H9 (cell line): ENCODE data around the gene RELB. TPM values are rescaled to one million over a fixed set of nuclear protein-coding genes. Genes with fewer than 3 reads are reported as not detected.

ENCODE experiments used
- DNase-seq: peaks from one replicate; pipeline ENCODE4 v3.0.0-alpha.2; 2017
- H2AFZ ChIP-seq: one replicate; pipeline ENCODE4 v1.6.1; 2013; ENCODE audit warnings: mild to moderate bottlenecking, low read length, control low read depth, moderate library complexity
- H2AK5ac ChIP-seq: 2 replicates; pipeline ENCODE4 v1.6.1; 2013; ENCODE audit warnings: low read length, control low read depth, mixed read lengths; ENCODE audit not compliant: insufficient read length
- H2BK120ac ChIP-seq: one replicate; pipeline ENCODE4 v1.6.1; 2013; ENCODE audit warnings: low read depth, mild to moderate bottlenecking, low read length, control low read depth, inconsistent platforms; ENCODE audit not compliant: poor library complexity, severe bottlenecking
- H2BK12ac ChIP-seq: 2 replicates; pipeline ENCODE4 v1.6.1; 2013; ENCODE audit warnings: low read length, control low read depth, mixed read lengths, low read depth; ENCODE audit not compliant: insufficient read length
- H2BK15ac ChIP-seq: 2 replicates; pipeline ENCODE4 v1.6.1; 2013; ENCODE audit warnings: low read depth, low read length, control low read depth
- H2BK20ac ChIP-seq: one replicate; pipeline ENCODE4 v1.6.1; 2013; ENCODE audit warnings: low read depth, mild to moderate bottlenecking, low read length, control low read depth, inconsistent platforms; ENCODE audit not compliant: poor library complexity, severe bottlenecking
- H2BK5ac ChIP-seq: 2 replicates; pipeline ENCODE4 v1.6.1; 2013; ENCODE audit warnings: low read length, control low read depth, mixed read lengths; ENCODE audit not compliant: insufficient read length
- H3K14ac ChIP-seq: 2 replicates; pipeline ENCODE4 v1.6.1; 2013; ENCODE audit warnings: low read length, control low read depth; ENCODE audit not compliant: insufficient read depth
- H3K18ac ChIP-seq: 2 replicates; pipeline ENCODE4 v1.6.1; 2013; ENCODE audit warnings: low read depth, mild to moderate bottlenecking, mixed read lengths, low read length, control low read depth; ENCODE audit not compliant: insufficient read length
- H3K23ac ChIP-seq: 2 replicates; pipeline ENCODE4 v1.6.1; 2013; ENCODE audit warnings: low read length, control low read depth, mixed read lengths, low read depth; ENCODE audit not compliant: insufficient read length
- H3K23me2 ChIP-seq: 2 replicates; pipeline ENCODE4 v1.6.1; 2013; ENCODE audit warnings: low read depth, mild to moderate bottlenecking, mixed read lengths, low read length, control low read depth; ENCODE audit not compliant: insufficient read length, poor library complexity, severe bottlenecking
- H3K27ac ChIP-seq: 2 replicates; pipeline ENCODE4 v1.5.1; 2013; ENCODE audit warnings: low read length, control low read depth, mixed read lengths, low read depth; ENCODE audit not compliant: insufficient read length
- H3K27me3 ChIP-seq: 2 replicates; pipeline ENCODE4 v1.6.1; 2013; ENCODE audit warnings: low read length, control low read depth, inconsistent platforms; ENCODE audit not compliant: insufficient read depth
- H3K4ac ChIP-seq: 2 replicates; pipeline ENCODE4 v1.6.1; 2013; ENCODE audit warnings: low read depth, mild to moderate bottlenecking, control low read depth, inconsistent platforms, low read length, moderate library complexity
- H3K4me1 ChIP-seq: 2 replicates; pipeline ENCODE4 v1.6.1; 2013; ENCODE audit warnings: low read length, control low read depth, inconsistent platforms; ENCODE audit not compliant: insufficient read depth
- H3K4me2 ChIP-seq: 2 replicates; pipeline ENCODE4 v1.6.1; 2013; ENCODE audit warnings: low read length, control low read depth, mixed read lengths; ENCODE audit not compliant: insufficient read length, insufficient read depth
- H3K56ac ChIP-seq: 2 replicates; pipeline ENCODE4 v1.6.1; 2013; ENCODE audit warnings: low read depth, mild to moderate bottlenecking, mixed read lengths, low read length, control low read depth; ENCODE audit not compliant: insufficient read length
- H3K79me1 ChIP-seq: 2 replicates; pipeline ENCODE4 v1.6.1; 2013; ENCODE audit warnings: low read depth, mild to moderate bottlenecking, moderate library complexity, low read length, control low read depth, inconsistent platforms; ENCODE audit not compliant: insufficient read depth, poor library complexity, severe bottlenecking
- H3K79me2 ChIP-seq: 2 replicates; pipeline ENCODE4 v1.6.1; 2013; ENCODE audit warnings: low read length, control low read depth, inconsistent platforms; ENCODE audit not compliant: insufficient read depth
- H3K9ac ChIP-seq: 2 replicates; pipeline ENCODE4 v1.6.1; 2013; ENCODE audit warnings: low read length, control low read depth, mixed read lengths; ENCODE audit not compliant: insufficient read length; ENCODE audit errors: extremely low read depth
- H3K9me3 ChIP-seq: one replicate; pipeline ENCODE4 v1.6.1; 2013; ENCODE audit warnings: low read depth, low read length, inconsistent platforms; ENCODE audit not compliant: control insufficient read depth
- H3T11ph ChIP-seq: one replicate; pipeline ENCODE4 v1.6.1; 2013; ENCODE audit warnings: mild to moderate bottlenecking, low read length, control low read depth, inconsistent platforms
- H4K20me1 ChIP-seq: one replicate; pipeline ENCODE4 v1.6.1; 2013; ENCODE audit not compliant: control insufficient read depth, insufficient read length, insufficient read depth
- H4K5ac ChIP-seq: 2 replicates; pipeline ENCODE4 v1.6.1; 2013; ENCODE audit warnings: low read depth, mild to moderate bottlenecking, mixed read lengths, low read length, control low read depth; ENCODE audit not compliant: insufficient read length
- H4K8ac ChIP-seq: replicated peaks from 2 replicates; pipeline ENCODE4 v1.6.1; 2013; ENCODE audit warnings: low read length, control low read depth, mixed read lengths, low read depth; ENCODE audit not compliant: insufficient read length
- H4K91ac ChIP-seq: 2 replicates; pipeline ENCODE4 v1.6.1; 2013; ENCODE audit warnings: low read depth, mild to moderate bottlenecking, moderate library complexity, mixed read lengths, low read length, control low read depth; ENCODE audit not compliant: insufficient read length
- H3K27ac Mint-ChIP-seq, 3 experiments: 2 replicates in 2 of 3; 3 replicates in 1 of 3; pipeline ENCODE4 v1.8.0; 2020 to 2021; ENCODE audit warnings: mixed read lengths in 3 of 3, mild to moderate bottlenecking in 1 of 3, moderate library complexity in 1 of 3
- H3K27me3 Mint-ChIP-seq: 2 replicates; pipeline ENCODE4 v1.8.0; 2021; ENCODE audit warnings: low read depth, mild to moderate bottlenecking, moderate library complexity, mixed read lengths
- H3K36me3 Mint-ChIP-seq, 3 experiments: 2 replicates in 2 of 3; 3 replicates in 1 of 3; pipeline ENCODE4 v1.8.0; 2020 to 2021; ENCODE audit warnings: low read depth in 3 of 3, mixed read lengths in 3 of 3; ENCODE audit not compliant: insufficient read depth in 1 of 3
- H3K4me1 Mint-ChIP-seq, 2 experiments: 2 replicates each; pipeline ENCODE4 v1.8.0; 2020; ENCODE audit warnings: mixed read lengths in 2 of 2
- H3K4me3 Mint-ChIP-seq, 2 experiments: 2 replicates in 1 of 2; 3 replicates in 1 of 2; pipeline ENCODE4 v1.8.0; 2020 to 2021; ENCODE audit warnings: mild to moderate bottlenecking in 2 of 2, mixed read lengths in 2 of 2, moderate library complexity in 1 of 2
- H3K9me3 Mint-ChIP-seq, 2 experiments: 2 replicates in 1 of 2; 3 replicates in 1 of 2; pipeline ENCODE4 v1.8.0; 2020; ENCODE audit warnings: mild to moderate bottlenecking in 2 of 2, mixed read lengths in 2 of 2, moderate library complexity in 1 of 2
- WGBS: extraction: QIAGEN DNeasy Blood & Tissue Kit; methylation state at CpG from one replicate; pipeline ENCODE4 v1.1.7; 2013; ENCODE audit warnings: missing lambda C conversion rate, low lambda C conversion rate, mixed read lengths; ENCODE audit not compliant: insufficient read length; ENCODE audit errors: extremely low coverage; 5-methylcytosine and 5-hydroxymethylcytosine counted together
- total RNA-seq: library from RNA; stranded (reverse); gene quantifications from 2 replicates; pipeline ENCODE4 v1.2.1, GENCODE V29; 2021
- TF ChIP-seq, protein P1 (sequence below): fragments of 200-600 bp; sonication (generic); conservative IDR thresholded peaks from 3 replicates; pipeline ENCODE4 v1.8.0; 2021; ENCODE audit warnings: antibody characterized with exemption, mild to moderate bottlenecking

The RELB gene
- total RNA-seq, 1 experiment from 2014 or later: 13.7 TPM

GRCh38 chr19:44984005-44984404 is 17.3 kb upstream of the RELB start:
- no peaks in the 10 kb centered on the region for H3K9me3 Mint-ChIP-seq
- WGBS: no CpG with 5 or more reads among the region's 9 CpGs

More at GRCh38 chr19:44984005-44984404, 17.3 kb upstream of the RELB start:
- H2AK5ac ChIP-seq: no peak overlapping the region
- TF ChIP-seq, protein P1, sequence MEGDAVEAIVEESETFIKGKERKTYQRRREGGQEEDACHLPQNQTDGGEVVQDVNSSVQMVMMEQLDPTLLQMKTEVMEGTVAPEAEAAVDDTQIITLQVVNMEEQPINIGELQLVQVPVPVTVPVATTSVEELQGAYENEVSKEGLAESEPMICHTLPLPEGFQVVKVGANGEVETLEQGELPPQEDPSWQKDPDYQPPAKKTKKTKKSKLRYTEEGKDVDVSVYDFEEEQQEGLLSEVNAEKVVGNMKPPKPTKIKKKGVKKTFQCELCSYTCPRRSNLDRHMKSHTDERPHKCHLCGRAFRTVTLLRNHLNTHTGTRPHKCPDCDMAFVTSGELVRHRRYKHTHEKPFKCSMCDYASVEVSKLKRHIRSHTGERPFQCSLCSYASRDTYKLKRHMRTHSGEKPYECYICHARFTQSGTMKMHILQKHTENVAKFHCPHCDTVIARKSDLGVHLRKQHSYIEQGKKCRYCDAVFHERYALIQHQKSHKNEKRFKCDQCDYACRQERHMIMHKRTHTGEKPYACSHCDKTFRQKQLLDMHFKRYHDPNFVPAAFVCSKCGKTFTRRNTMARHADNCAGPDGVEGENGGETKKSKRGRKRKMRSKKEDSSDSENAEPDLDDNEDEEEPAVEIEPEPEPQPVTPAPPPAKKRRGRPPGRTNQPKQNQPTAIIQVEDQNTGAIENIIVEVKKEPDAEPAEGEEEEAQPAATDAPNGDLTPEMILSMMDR: no peak
- H3K4me1 Mint-ChIP-seq: no peaks in the 10 kb centered on the region
- H3K9ac ChIP-seq: no peak overlapping the region
- no peaks in the 10 kb centered on the region for H3K27me3 Mint-ChIP-seq
- H2BK120ac ChIP-seq: no peak overlapping the region
- no peak overlapping the region for H3K18ac ChIP-seq
- no peak overlapping the region for H2BK15ac ChIP-seq
- peaks cover 11 to 59% (median 47%) of the 10 kb centered on the region in 3 experiments; a peak in 6 of 7 replicates for H3K36me3 Mint-ChIP-seq
- no peak overlapping the region for H4K8ac ChIP-seq
- no peak overlapping the region for H4K5ac ChIP-seq
- H3K4me3 Mint-ChIP-seq: peak overlapping the region in 1 of 2 experiments; percentile 22; a peak in 1 of 5 replicates
- H3K27me3 ChIP-seq: no peaks in the 10 kb centered on the region
- no peak overlapping the region for H3K4me2 ChIP-seq
- no peak overlapping the region for H3K14ac ChIP-seq
- no peak overlapping the region for H2BK5ac ChIP-seq
- no peak overlapping the region for H3K4ac ChIP-seq
- no peak overlapping the region for H3K27ac ChIP-seq
- H2BK20ac ChIP-seq: no peak overlapping the region
- no peak overlapping the region for H3K56ac ChIP-seq
- no peak for DNase-seq
- no peaks in the 10 kb centered on the region for H4K20me1 ChIP-seq
- H3K23ac ChIP-seq: no peak overlapping the region
- H3K79me2 ChIP-seq: no peaks in the 10 kb centered on the region
- H3K23me2 ChIP-seq: no peaks in the 10 kb centered on the region
- H2AFZ ChIP-seq: no peak overlapping the region
- no peaks in the 10 kb centered on the region for H3K9me3 ChIP-seq
- H3K79me1 ChIP-seq: no peaks in the 10 kb centered on the region
- H4K91ac ChIP-seq: no peak overlapping the region
- no peaks in the 10 kb centered on the region for H3K4me1 ChIP-seq
- peak overlapping the region; percentile 7 to 73 (median 62); a peak in 1 of 7 replicates for H3K27ac Mint-ChIP-seq
- no peak overlapping the region for H3T11ph ChIP-seq
- H2BK12ac ChIP-seq: no peak overlapping the region
